CD4-positive, CD25-positive, alpha-beta regulatory T cell (primary cell): ENCODE results near the gene POP7. TPM values are rescaled to one million over a fixed set of nuclear protein-coding genes. Genes with fewer than 3 reads are reported as not detected.
"Not testable (repeated sequence)": the region's sequence is repeated elsewhere in the genome, so short reads cannot be mapped to it uniquely, and the experiment has no call there.

ENCODE experiments used
- ATAC-seq, 2 donors: fragments of 150-1000 bp; cut with Tn5 transposase; one replicate each; pipeline ENCODE4 v1.10.0; 2021; ENCODE audit warnings: low read depth in 2 of 2, moderate number of reproducible peaks in 2 of 2, moderate library complexity in 1 of 2
- DNase-seq, 3 donors: peaks; one replicate each; pipeline versions ENCODE4 v3.0.0 to v3.0.0-alpha.2; 2012 to 2022; ENCODE audit warnings: mixed read lengths in 1 of 3
- H3K27ac ChIP-seq: one replicate; pipeline ENCODE4 v1.7.0; 2013; ENCODE audit warnings: mild to moderate bottlenecking, low read length; ENCODE audit not compliant: insufficient read depth, poor library complexity, severe bottlenecking
- H3K27me3 ChIP-seq: one replicate; pipeline ENCODE4 v1.7.0; 2013; ENCODE audit warnings: low read length; ENCODE audit not compliant: control insufficient read depth, insufficient read depth
- H3K36me3 ChIP-seq: one replicate; pipeline ENCODE4 v1.7.0; 2013; ENCODE audit warnings: mild to moderate bottlenecking, low read length, moderate library complexity; ENCODE audit not compliant: control insufficient read depth, insufficient read depth
- H3K4me1 ChIP-seq: 2 replicates; pipeline ENCODE4 v1.7.0; 2013; ENCODE audit warnings: mild to moderate bottlenecking, low read length; ENCODE audit not compliant: insufficient read depth, control insufficient read depth, poor library complexity, severe bottlenecking
- H3K4me3 ChIP-seq: one replicate; pipeline ENCODE4 v1.7.0; 2013; ENCODE audit warnings: low read depth, mild to moderate bottlenecking, low read length, moderate library complexity
- H3K9me3 ChIP-seq, 2 experiments: 1 replicate in 1 of 2; 2 replicates in 1 of 2; pipeline ENCODE4 v1.7.0; 2013; ENCODE audit warnings: low read length in 2 of 2, mild to moderate bottlenecking in 1 of 2, moderate library complexity in 1 of 2; ENCODE audit not compliant: control insufficient read depth in 2 of 2
- H3K27ac Mint-ChIP-seq, 3 donors: one replicate each; pipeline ENCODE4 v1.8.0; 2020 to 2022; ENCODE audit warnings: mild to moderate bottlenecking in 3 of 3, mixed read lengths in 3 of 3, moderate library complexity in 2 of 3
- H3K27me3 Mint-ChIP-seq: one replicate; pipeline ENCODE4 v1.8.0; 2022; ENCODE audit warnings: mild to moderate bottlenecking, mixed read lengths
- H3K36me3 Mint-ChIP-seq: one replicate; pipeline ENCODE4 v1.8.0; 2020; ENCODE audit warnings: mixed read lengths
- H3K4me1 Mint-ChIP-seq, 4 donors: one replicate each; pipeline ENCODE4 v1.8.0; 2020 to 2022; ENCODE audit warnings: mixed read lengths in 4 of 4, mild to moderate bottlenecking in 1 of 4
- H3K4me3 Mint-ChIP-seq, 4 donors: one replicate each; pipeline ENCODE4 v1.8.0; 2020 to 2022; ENCODE audit warnings: mild to moderate bottlenecking in 4 of 4, mixed read lengths in 4 of 4, moderate library complexity in 3 of 4
- H3K9me3 Mint-ChIP-seq, 7 donors: one replicate each; pipeline ENCODE4 v1.8.0; 2020 to 2022; ENCODE audit warnings: mixed read lengths in 7 of 7, mild to moderate bottlenecking in 3 of 7, moderate library complexity in 2 of 7
- polyA plus RNA-seq, 4 donors: library from polyadenylated mRNA; unstranded; fragments of 300-500 nt; fragmentation: Illumina TruSeq; gene quantifications; one replicate each; pipeline ENCODE4 v1.2.3, GENCODE V29; 2021
- total RNA-seq: library from RNA; stranded (reverse); gene quantifications from one replicate; pipeline ENCODE4 v1.2.3, GENCODE V29; 2022

Gene POP7
- total and polyA plus RNA-seq, 5 donors from 2014 or later = 11.3 to 63.0 (median 60.8) TPM

- Histone ChIP-seq H3K4me1 (no peaks in the 10 kb centered on the region), H3K4me3 (no peak overlapping the region), H3K27ac (no peak overlapping the region), H3K9me3 (no peaks in the 10 kb centered on the region), H3K27me3 (peaks cover 7% of the 10 kb centered on the region), H3K36me3 (no peaks in the 10 kb centered on the region)
- H3K36me3 Mint-ChIP-seq = no peaks in the 10 kb centered on the region
- H3K4me3 Mint-ChIP-seq = no peak overlapping the region
- DNase-seq (no peak), ATAC-seq (no peak)
- H3K9me3 Mint-ChIP-seq = peaks cover 0 to 15% (median 3%) of the 10 kb centered on the region in 7 donors
- H3K27me3 Mint-ChIP-seq = peaks cover 39% of the 10 kb centered on the region
- no peak overlapping the region for H3K27ac Mint-ChIP-seq
- peaks cover 0 to 3% (median under 1%) of the 10 kb centered on the region in 4 donors for H3K4me1 Mint-ChIP-seq
Observed at GRCh38 chr7:100719523-100720278, 13.8 kb downstream of the POP7 start.

- Mint-ChIP-seq H3K36me3 (no peaks in the 10 kb centered on the region), H3K27me3 (peaks cover 42% of the 10 kb centered on the region), H3K27ac (peak within 1 kb of the TSS in 1 of 3 donors; percentile 26), H3K4me3 (no peak within 1 kb of the TSS), H3K4me1 (peaks cover 0 to 6% (median 2%) of the 10 kb centered on the region in 4 donors), H3K9me3 (peaks cover 0 to 15% (median 3%) of the 10 kb centered on the region in 7 donors)
- H3K4me1 ChIP-seq = peaks cover 5% of the 10 kb centered on the region
- no peak within 1 kb of the TSS for H3K4me3 ChIP-seq
- ATAC-seq (no peak), DNase-seq (no peak)
- peaks cover 7% of the 10 kb centered on the region for H3K27me3 ChIP-seq
- no peaks in the 10 kb centered on the region for H3K36me3 ChIP-seq
- no peak within 1 kb of the TSS for H3K27ac ChIP-seq
- no peaks in the 10 kb centered on the region for H3K9me3 ChIP-seq
Observed at GRCh38 chr7:100720279-100720670, 14.4 kb downstream of the POP7 start, which contains the start of gene EPO. Gene EPO (plus strand): TSS chr7:100720468. CDS start chr7:100720981, 513 bp downstream.

DNA sequence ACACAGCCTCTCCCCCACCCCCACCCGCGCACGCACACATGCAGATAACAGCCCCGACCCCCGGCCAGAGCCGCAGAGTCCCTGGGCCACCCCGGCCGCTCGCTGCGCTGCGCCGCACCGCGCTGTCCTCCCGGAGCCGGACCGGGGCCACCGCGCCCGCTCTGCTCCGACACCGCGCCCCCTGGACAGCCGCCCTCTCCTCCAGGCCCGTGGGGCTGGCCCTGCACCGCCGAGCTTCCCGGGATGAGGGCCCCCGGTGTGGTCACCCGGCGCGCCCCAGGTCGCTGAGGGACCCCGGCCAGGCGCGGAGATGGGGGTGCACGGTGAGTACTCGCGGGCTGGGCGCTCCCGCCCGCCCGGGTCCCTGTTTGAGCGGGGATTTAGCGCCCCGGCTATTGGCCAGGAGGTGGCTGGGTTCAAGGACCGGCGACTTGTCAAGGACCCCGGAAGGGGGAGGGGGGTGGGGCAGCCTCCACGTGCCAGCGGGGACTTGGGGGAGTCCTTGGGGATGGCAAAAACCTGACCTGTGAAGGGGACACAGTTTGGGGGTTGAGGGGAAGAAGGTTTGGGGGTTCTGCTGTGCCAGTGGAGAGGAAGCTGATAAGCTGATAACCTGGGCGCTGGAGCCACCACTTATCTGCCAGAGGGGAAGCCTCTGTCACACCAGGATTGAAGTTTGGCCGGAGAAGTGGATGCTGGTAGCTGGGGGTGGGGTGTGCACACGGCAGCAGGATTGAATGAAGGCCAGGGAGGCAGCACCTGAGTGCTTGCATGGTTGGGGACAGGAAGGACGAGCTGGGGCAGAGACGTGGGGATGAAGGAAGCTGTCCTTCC lies 15.0 kb downstream of the POP7 start:
- H3K4me1 Mint-ChIP-seq = peaks cover 0 to 6% (median 2%) of the 10 kb centered on the region in 4 donors
- no peak for ATAC-seq
- H3K36me3 ChIP-seq = no peaks in the 10 kb centered on the region
- no peak for DNase-seq
- H3K36me3 Mint-ChIP-seq = no peaks in the 10 kb centered on the region
- H3K9me3 Mint-ChIP-seq = peaks cover 0 to 15% (median 3%) of the 10 kb centered on the region in 7 donors
- peaks cover 7% of the 10 kb centered on the region for H3K4me1 ChIP-seq
- peaks cover 45% of the 10 kb centered on the region for H3K27me3 Mint-ChIP-seq
- no peak overlapping the region for H3K4me3 ChIP-seq
- H3K27me3 ChIP-seq = peaks cover 8% of the 10 kb centered on the region
- no peak overlapping the region for H3K27ac ChIP-seq
- no peaks in the 10 kb centered on the region for H3K9me3 ChIP-seq
- no peak overlapping the region for H3K4me3 Mint-ChIP-seq
- H3K27ac Mint-ChIP-seq = peak overlapping the region in 1 of 3 donors; percentile 26

- Histone ChIP-seq H3K36me3 (no peaks in the 10 kb centered on the region), H3K4me3 (no peak overlapping the region), H3K4me1 (peaks cover 7% of the 10 kb centered on the region), H3K27ac (no peak overlapping the region), H3K27me3 (peaks cover 9% of the 10 kb centered on the region), H3K9me3 (no peaks in the 10 kb centered on the region)
- no peak overlapping the region for H3K4me3 Mint-ChIP-seq
- DNase-seq (no peak), ATAC-seq (no peak)
- peaks cover 45% of the 10 kb centered on the region for H3K27me3 Mint-ChIP-seq
- H3K4me1 Mint-ChIP-seq = peaks cover 0 to 6% (median 2%) of the 10 kb centered on the region in 4 donors
- H3K27ac Mint-ChIP-seq = no peak overlapping the region
- peaks cover 0 to 15% (median 3%) of the 10 kb centered on the region in 7 donors for H3K9me3 Mint-ChIP-seq
- no peaks in the 10 kb centered on the region for H3K36me3 Mint-ChIP-seq
Observed at GRCh38 chr7:100721505-100721812, 15.5 kb downstream of the POP7 start.

GRCh38 chr7:100722480-100723212 lies 16.7 kb downstream of the POP7 start:
- no peak overlapping the region for H3K4me3 Mint-ChIP-seq
- peaks cover 0 to 12% (median 3%) of the 10 kb centered on the region in 7 donors for H3K9me3 Mint-ChIP-seq
- H3K27me3 ChIP-seq = peaks cover 9% of the 10 kb centered on the region
- DNase-seq (no peak), ATAC-seq (no peak)
- H3K9me3 ChIP-seq = no peaks in the 10 kb centered on the region
- H3K27ac Mint-ChIP-seq = peak overlapping the region in 1 of 3 donors; percentile 71
- H3K4me1 ChIP-seq = peaks cover 7% of the 10 kb centered on the region
- H3K36me3 Mint-ChIP-seq = no peaks in the 10 kb centered on the region
- peaks cover 0 to 6% (median 2%) of the 10 kb centered on the region in 4 donors for H3K4me1 Mint-ChIP-seq
- H3K4me3 ChIP-seq = no peak overlapping the region
- H3K36me3 ChIP-seq = no peaks in the 10 kb centered on the region
- peaks cover 55% of the 10 kb centered on the region for H3K27me3 Mint-ChIP-seq
- H3K27ac ChIP-seq = no peak overlapping the region

DNA sequence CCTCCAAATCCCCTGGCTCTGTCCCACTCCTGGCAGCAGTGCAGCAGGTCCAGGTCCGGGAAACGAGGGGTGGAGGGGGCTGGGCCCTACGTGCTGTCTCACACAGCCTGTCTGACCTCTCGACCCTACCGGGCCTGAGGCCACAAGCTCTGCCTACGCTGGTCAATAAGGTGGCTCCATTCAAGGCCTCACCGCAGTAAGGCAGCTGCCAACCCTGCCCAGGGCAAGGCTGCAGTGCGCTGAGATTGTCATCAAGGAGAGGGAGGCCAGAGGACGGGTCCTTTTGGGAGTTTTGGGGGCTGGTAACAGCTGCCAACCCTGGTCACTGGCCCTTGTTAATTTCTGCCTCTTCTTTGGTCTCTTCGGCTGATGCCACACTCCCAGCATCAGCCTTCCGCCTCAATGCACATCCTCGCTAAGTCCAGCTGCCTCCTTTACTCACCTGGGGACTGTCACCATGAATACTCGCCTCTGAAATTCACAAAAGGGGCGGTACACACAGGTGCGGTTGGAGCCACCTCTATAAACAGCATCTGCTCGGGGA lies 17.9 kb downstream of the POP7 start:
- Mint-ChIP-seq H3K27me3 (peaks cover 53% of the 10 kb centered on the region), H3K36me3 (no peaks in the 10 kb centered on the region), H3K9me3 (peaks cover 0 to 4% (median 2%) of the 10 kb centered on the region in 7 donors), H3K4me1 (peaks cover 0 to 6% (median 2%) of the 10 kb centered on the region in 4 donors), H3K4me3 (no peak overlapping the region), H3K27ac (no peak overlapping the region)
- Histone ChIP-seq H3K9me3 (no peaks in the 10 kb centered on the region), H3K4me3 (no peak overlapping the region), H3K36me3 (no peaks in the 10 kb centered on the region), H3K27me3 (peaks cover 9% of the 10 kb centered on the region), H3K27ac (no peak overlapping the region), H3K4me1 (peaks cover 7% of the 10 kb centered on the region)
- no peak for DNase-seq
- no peak for ATAC-seq

- H3K9me3 ChIP-seq, H3K36me3 Mint-ChIP-seq, DNase-seq, H3K27me3 ChIP-seq, H3K4me3 ChIP-seq, H3K36me3 ChIP-seq, H3K9me3 Mint-ChIP-seq, H3K27ac Mint-ChIP-seq, ATAC-seq, H3K27ac ChIP-seq, H3K4me3 Mint-ChIP-seq, H3K4me1 Mint-ChIP-seq, H3K4me1 ChIP-seq: not testable (repeated sequence)
- peaks cover 53% of the 10 kb centered on the region for H3K27me3 Mint-ChIP-seq
Observed at GRCh38 chr7:100724364-100724763, 18.4 kb downstream of the POP7 start.
